Measurements from ENCODE around the gene IPO13.

The IPO13 gene

DNA sequence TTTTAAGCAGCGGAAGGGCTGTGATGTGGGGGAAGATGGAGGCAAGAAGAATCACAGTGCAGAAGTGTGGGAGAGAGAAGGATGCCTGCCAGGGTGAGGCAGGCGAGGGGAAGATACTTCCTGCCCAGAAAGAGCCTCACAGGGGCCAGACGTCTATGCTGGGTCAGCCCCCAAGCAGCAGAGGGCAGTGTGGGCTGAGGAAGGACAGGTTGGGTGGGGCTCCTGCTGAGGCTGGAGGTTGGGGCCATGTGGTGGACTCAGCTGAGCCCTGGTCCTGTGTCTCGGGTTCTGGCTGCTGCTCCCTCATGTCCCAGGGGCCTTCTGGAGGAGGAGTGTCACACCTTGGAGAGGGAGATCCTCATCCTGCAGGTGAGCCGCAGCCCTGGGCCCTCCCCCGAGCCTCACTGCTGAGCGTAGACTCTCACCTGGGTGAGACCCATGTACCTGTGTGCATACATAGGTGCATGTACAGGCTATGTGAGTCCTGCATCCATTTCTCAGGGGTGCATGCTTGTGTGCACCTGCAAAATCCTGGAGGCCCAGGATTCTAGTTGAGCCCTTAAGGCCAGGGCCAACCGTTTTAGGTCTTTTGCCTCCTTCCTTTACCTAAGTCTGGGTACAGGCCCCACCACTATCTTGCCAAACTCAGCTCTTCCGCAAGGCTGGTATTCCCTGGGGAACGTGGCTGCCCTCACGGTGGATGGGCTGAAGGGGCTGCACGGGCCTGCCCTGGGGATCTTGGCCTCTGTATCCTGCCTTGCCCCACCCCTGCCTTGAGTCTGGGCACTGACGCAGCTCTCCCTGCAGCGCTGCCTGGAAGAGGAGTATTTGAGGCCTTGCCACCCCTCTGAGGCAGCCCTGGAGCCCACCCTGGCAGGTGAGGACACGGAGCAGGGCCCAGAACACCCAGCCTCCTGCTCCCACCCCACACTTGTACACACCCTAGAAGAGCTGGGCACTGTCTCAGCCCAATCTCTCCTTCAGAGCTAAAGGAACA lies 48.3 kb downstream of the IPO13 start:
- H3K27me3 ChIP-seq (ENCODE audit: insufficient read depth, low read depth, severe bottlenecking): no peaks in the 10 kb centered on the region
- 0 out of 2 replicates have a peak, but pooled peaks cover under 1% of the 10 kb centered on the region for H3K36me3 ChIP-seq
- H3K4me3 ChIP-seq (ENCODE audit: low read depth, low read length): no peak overlapping the region
- no peak overlapping the region; the same call in 1 of the 2 replicates for H3K27ac ChIP-seq
- peak; percentile 94 for TF ChIP-seq CTCF (IDR thresholded peaks at IDR 0.05; ENCODE audit: low read depth, low read length)
- no peaks in the 10 kb centered on the region for H3K9me3 ChIP-seq (ENCODE audit: severe bottlenecking)
- DNase-seq: peak; percentile 86

- no peaks in the 10 kb centered on the region for H3K36me3 ChIP-seq
- no peaks in the 10 kb centered on the region for H3K9me3 ChIP-seq (ENCODE audit: severe bottlenecking)
- H3K27me3 ChIP-seq (ENCODE audit: insufficient read depth, low read depth, severe bottlenecking): no peaks in the 10 kb centered on the region
- no peak overlapping the region for H3K27ac ChIP-seq
- no peak for DNase-seq
- no peak for TF ChIP-seq CTCF (IDR thresholded peaks at IDR 0.05; ENCODE audit: low read depth, low read length)
- H3K4me3 ChIP-seq (ENCODE audit: low read depth, low read length): no peak overlapping the region
These were observed 49.4 kb downstream of the IPO13 start for GRCh38 chr1:43995984-43996732.

DNA sequence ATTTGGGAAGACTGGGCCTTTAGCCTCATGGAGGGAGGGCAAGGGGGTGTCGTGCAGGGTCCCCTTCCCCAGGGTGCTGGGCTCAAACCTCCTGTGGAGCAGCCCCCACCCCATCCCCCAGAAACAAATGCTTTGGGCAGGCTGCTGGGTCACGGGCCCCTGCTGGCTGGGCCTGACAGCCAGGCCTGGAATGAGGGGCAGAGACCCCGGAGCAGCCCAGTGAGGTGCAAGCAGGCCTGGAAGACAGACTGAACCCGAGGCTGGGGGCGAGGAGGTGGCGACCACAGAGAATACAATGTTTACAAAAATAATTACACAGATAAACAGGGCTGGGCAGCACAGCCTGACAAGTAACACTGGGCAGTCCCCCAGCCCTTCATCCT lies 50.0 kb downstream of the IPO13 start:
- Histone ChIP-seq H3K36me3 (no peaks in the 10 kb centered on the region), H3K27ac (no peak overlapping the region), H3K9me3 (ENCODE audit: severe bottlenecking) (no peaks in the 10 kb centered on the region), H3K4me3 (ENCODE audit: low read depth, low read length) (no peak overlapping the region), H3K27me3 (ENCODE audit: insufficient read depth, low read depth, severe bottlenecking) (no peaks in the 10 kb centered on the region)
- DNase-seq: no peak
- no peak for TF ChIP-seq CTCF (IDR thresholded peaks at IDR 0.05; ENCODE audit: low read depth, low read length)

DNA sequence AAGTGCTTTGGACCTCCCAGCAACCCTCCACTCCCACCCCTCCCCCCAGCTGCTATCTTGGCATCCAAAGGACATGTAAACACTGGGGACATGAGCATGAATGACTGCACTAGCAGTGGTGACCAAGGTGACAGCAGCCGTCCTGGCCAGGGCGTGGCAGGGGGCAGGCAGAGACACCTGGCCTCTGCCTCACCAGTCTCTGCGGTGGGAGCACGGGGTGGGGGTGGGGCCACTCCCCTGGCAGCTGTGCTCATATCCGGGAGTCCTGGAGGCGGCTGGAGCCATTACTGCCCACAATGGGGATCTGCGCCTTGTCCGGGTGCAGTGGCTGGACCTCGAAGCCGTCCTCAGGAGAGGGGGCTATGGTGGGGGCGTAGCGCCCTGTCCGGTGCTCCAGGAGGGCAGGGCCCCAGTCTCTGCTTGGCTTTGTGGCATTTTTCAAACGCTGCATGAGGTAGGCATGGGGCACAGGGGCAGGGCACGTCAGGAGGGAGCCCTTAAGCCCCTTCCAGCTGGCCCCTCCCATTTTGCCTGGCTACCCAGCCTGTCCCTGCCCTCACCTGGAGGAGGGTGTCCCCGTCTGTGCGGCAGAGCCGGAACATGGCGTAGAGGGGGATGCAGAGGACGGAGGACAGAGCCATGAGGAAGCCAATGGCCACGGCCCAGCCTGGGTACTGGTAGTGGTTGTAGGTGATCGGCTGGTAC lies 50.7 kb downstream of the IPO13 start:
- DNase-seq: no peak
- no peaks in the 10 kb centered on the region for H3K36me3 ChIP-seq
- no peak overlapping the region for H3K4me3 ChIP-seq (ENCODE audit: low read depth, low read length)
- no peak for TF ChIP-seq CTCF (IDR thresholded peaks at IDR 0.05; ENCODE audit: low read depth, low read length)
- H3K9me3 ChIP-seq (ENCODE audit: severe bottlenecking): no peaks in the 10 kb centered on the region
- no peaks in the 10 kb centered on the region for H3K27me3 ChIP-seq (ENCODE audit: insufficient read depth, low read depth, severe bottlenecking)
- no peak overlapping the region for H3K27ac ChIP-seq

DNA sequence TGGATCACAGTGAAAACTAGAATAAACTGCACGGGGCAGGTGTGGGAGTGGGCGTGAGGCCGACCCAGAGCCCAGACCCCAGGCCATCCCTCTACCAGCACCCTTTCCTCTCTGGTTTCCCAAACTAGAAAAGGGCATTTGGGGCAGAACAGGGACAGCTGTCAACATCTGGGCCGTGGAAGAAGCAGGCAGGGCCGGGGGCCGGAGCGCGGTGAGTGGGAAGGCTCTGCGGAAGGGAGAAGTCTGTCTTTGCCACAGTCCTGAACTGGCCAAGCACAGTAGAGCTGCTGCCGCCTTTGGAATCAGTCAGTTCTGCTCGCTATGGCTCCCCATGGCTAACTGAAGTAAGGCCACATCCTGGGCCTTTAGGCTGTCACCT lies 51.2 kb downstream of the IPO13 start:
- TF ChIP-seq CTCF (IDR thresholded peaks at IDR 0.05; ENCODE audit: low read depth, low read length): no peak
- Histone ChIP-seq H3K27ac (no peak overlapping the region), H3K9me3 (ENCODE audit: severe bottlenecking) (no peaks in the 10 kb centered on the region), H3K27me3 (ENCODE audit: insufficient read depth, low read depth, severe bottlenecking) (no peaks in the 10 kb centered on the region), H3K36me3 (no peaks in the 10 kb centered on the region), H3K4me3 (ENCODE audit: low read depth, low read length) (no peak overlapping the region)
- no peak for DNase-seq
